GM21786 (cell line): ENCODE data around the gene ABCG1.
A peak's percentile ranks its signal among the peaks of the same experiment; 100 is the strongest.

ENCODE experiments used
- ATAC-seq: cut with Tn5 transposase; IDR thresholded peaks from one replicate; pipeline ENCODE4 v1.9.1; 2021; ENCODE audit not compliant: unreplicated experiment

ABCG1 gene

GRCh38 chr21:42214081-42214750 lies 4.7 kb upstream of the ABCG1 start:
- ATAC-seq: no peak

- no peak for ATAC-seq
Observed at GRCh38 chr21:42214921-42215320, 4.0 kb upstream of the ABCG1 start.

DNA sequence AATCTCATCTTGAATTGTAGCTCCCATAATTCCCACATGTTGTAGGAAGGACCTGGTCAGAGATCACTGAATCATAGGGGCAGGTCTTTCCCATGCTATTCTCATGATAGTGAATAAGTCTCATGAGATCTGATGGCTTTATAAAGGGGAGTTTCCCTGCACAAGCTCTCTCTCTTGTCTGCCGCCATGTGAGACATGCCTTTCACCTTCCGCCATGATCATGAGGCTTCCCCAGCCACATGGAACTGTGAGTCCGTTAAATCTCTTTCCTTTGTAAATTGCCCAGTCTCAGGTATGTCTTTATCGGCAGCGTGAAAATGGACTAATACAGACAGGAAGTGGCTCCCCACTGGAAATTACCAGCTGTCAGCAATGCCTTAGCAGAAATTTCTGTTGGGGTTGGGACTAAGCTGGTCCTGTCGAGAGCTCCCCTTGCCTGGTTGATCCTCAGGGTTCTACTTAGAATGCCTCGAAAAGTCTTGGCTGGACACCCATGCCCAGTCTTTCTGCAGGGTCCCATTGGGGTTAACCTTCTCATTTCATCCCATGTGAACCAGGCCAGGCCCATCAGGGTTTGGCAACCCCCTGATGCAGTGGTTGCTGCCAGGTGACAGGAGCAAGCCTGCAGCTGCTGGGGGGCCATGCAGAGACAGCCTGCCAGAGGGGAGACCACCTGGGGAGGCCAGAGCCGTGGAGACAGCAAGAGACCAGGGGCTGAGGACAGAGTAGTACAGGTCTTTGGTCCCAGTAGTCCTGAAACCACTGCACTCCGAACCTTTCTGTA lies 2.8 kb upstream of the ABCG1 start:
- no peak for ATAC-seq

GRCh38 chr21:42216726-42217572 lies 2.0 kb upstream of the ABCG1 start:
- no peak for ATAC-seq

DNA sequence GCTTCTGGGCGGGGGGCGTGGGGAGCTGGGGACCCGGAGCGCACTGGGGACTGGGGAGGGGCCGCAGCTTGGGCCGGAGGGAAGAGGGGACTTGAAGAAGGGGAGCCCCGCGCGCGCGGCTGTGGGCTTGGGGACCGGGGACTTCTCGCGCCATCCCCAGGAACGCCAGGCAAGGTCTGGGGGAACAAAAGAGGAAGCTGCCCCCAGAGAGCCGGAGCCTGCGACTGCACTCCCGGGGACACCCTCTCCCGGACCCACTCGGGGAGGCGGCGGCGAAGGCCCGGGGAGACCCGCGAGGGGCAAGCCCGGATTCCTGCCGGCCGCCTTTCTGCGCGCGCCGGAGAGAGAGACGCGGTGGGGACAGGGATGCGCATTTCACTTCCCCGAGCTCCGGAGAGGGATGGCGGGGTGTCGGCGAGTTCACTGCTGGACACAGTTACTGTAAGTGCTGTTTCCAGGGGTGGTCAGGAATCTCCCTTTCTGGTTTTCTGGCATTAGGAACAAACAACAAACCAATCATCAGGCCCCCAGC lies 732 bp downstream of the ABCG1 start:
- no peak for ATAC-seq

GRCh38 chr21:42220138-42220701 lies 1.3 kb downstream of the ABCG1 start:
- no peak for ATAC-seq

- ATAC-seq: no peak
Observed at GRCh38 chr21:42221581-42222345, 2.8 kb downstream of the ABCG1 start.

DNA sequence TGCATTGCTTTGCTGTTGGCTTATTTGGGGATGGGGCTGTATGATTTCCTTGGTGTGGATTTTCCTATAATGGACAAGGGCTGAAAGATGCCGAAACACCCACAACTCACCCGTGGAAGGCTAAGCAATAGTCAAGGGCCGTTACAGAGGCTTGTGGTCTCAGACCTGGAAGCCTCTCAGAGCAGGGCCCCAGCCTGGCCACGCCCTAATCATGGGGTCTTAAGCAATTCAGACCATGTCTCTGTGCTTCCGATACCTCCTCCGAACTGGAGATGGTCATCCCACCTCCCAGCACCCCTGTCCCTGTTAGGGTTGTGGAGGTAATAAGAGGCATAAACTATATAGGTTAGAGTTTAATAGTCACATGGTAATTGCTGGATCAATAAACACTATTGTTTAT lies 3.4 kb downstream of the ABCG1 start:
- no peak for ATAC-seq

GRCh38 chr21:42222821-42223390 lies 4.0 kb downstream of the ABCG1 start:
- no peak for ATAC-seq

- ATAC-seq: no peak
Observed at GRCh38 chr21:42223826-42224575, 5.1 kb downstream of the ABCG1 start.

GRCh38 chr21:42225042-42225441 lies 6.1 kb downstream of the ABCG1 start:
- ATAC-seq: no peak

- no peak for ATAC-seq
Observed at GRCh38 chr21:42225571-42226155, 6.7 kb downstream of the ABCG1 start.

DNA sequence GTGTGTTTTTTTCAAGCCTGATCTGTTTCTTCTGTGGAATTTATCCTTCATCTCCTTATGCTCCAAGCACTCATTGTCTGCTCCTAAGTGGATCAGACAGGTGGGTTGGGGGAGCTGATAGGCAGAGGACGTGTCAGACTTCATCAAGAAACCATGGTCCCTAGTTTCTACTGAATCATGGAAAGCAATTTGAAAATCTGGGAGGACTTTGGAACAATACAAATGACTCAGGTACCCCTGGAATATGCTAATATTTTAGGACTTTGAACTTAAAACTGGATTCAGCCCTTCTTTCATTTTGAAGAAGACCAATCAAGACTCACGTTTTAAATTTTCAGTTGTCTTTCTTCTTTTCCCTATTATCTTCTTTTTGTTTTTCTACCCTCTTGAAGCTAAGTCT lies 7.7 kb downstream of the ABCG1 start:
- no peak for ATAC-seq

GRCh38 chr21:42227909-42228708 lies 9.2 kb downstream of the ABCG1 start:
- peak; percentile 85 for ATAC-seq

DNA sequence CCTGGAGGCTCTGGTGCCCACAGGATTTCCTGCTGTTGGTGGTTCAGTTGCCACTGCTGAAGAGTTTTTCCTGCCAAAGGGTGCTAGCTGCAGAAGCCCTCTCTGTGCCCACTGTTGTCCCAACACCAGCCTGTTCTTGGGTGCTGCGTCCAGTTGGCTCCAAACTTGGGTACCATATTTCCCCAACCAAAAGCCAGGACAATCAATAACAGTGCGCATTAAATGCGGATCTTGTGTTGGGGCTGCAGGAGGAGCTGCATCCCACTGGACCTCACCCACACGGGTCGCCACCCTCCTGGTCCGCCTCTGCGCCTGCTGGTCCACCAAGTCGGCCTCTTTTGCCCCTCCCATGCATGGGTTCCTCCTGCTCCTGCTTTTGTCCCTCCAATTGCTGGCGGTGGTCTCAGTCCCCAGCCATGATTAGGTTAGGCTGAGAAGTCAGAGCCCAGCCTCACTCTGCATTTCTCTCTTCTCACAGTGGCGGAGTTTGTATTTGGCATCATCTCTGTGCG lies 9.8 kb downstream of the ABCG1 start:
- ATAC-seq: no peak

GRCh38 chr21:42229676-42230075 lies 10.7 kb downstream of the ABCG1 start:
- ATAC-seq: no peak

GRCh38 chr21:42230178-42230577 lies 11.2 kb downstream of the ABCG1 start:
- ATAC-seq: no peak

DNA sequence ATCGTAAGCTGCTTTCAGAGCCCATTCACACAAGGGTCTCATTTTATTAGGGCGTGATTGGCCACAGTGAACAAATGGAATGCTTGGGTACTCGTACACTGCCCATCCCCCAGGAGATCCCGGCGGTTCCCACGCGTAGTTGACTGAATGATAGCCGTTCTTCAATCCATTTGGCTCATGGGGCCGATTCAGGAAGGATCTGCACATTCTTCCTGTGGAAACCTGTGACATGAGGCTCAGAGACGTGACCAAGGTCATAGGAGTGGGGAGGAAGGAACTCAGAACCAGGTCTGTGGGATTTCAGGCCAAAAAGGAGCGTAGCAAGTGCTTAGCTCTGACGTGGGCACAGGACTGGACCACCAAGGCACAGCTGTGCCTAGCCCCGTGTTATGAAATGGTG lies 11.7 kb downstream of the ABCG1 start:
- no peak for ATAC-seq
